Thoracic aorta (tissue), 2 donors: Measurements from ENCODE around the gene PPP1R9A. TPM values are rescaled to one million over a fixed set of nuclear protein-coding genes. Genes with fewer than 3 reads are reported as not detected.

ENCODE experiments used
- ATAC-seq: fragments of 150-250 bp; one replicate; pipeline ENCODE4 v1.8.0; 2017; ENCODE audit warnings: low read depth; ENCODE audit not compliant: insufficient number of reproducible peaks, low FRiP score
- DNase-seq: peaks from one replicate; pipeline ENCODE4 v3.0.0-alpha.2; 2020; ENCODE audit warnings: low spot score
- H3K27ac ChIP-seq, 2 donors: fragments of 200-600 bp; sonication (generic); 1 replicate in 1 of 2; 2 replicates in 1 of 2; pipeline ENCODE4 v1.5.1; 2016; ENCODE audit warnings: mild to moderate bottlenecking in 2 of 2, moderate library complexity in 2 of 2
- H3K27me3 ChIP-seq: fragments of 200-600 bp; sonication (generic); replicated peaks from 2 replicates; pipeline ENCODE4 v1.6.0; 2016; ENCODE audit warnings: mild to moderate bottlenecking; ENCODE audit not compliant: insufficient read depth
- H3K36me3 ChIP-seq: fragments of 200-600 bp; sonication (generic); one replicate; pipeline ENCODE4 v1.5.1; 2016
- H3K4me1 ChIP-seq, 2 donors: fragments of 200-600 bp; sonication (generic); 1 replicate in 1 of 2; 2 replicates in 1 of 2; pipeline versions ENCODE4 v1.5.1 to v1.6.0; 2016; ENCODE audit warnings: low read depth in 2 of 2, mild to moderate bottlenecking in 1 of 2; ENCODE audit not compliant: control insufficient read depth in 1 of 2
- H3K4me3 ChIP-seq: fragments of 200-600 bp; sonication (generic); 2 replicates; pipeline ENCODE4 v1.5.1; 2016; ENCODE audit warnings: mild to moderate bottlenecking
- H3K9me3 ChIP-seq: fragments of 200-600 bp; sonication (generic); 2 replicates; pipeline ENCODE4 v1.5.1; 2016
- total RNA-seq, 2 donors: library from RNA; depleted of rRNA; stranded (reverse); fragments of >200 nt; gene quantifications; one replicate each; pipeline versions ENCODE4 v1.1.0 to v1.2.3, GENCODE V29; 2016
- TF ChIP-seq, protein P1 (sequence below): fragments of 200-600 bp; sonication (generic); IDR thresholded peaks from one replicate; pipeline ENCODE4 v1.5.1; 2019; ENCODE audit warnings: antibody characterized with exemption

Gene PPP1R9A
- total RNA-seq, 2 donors from 2014 or later = 5.7 to 11.8 TPM

DNA sequence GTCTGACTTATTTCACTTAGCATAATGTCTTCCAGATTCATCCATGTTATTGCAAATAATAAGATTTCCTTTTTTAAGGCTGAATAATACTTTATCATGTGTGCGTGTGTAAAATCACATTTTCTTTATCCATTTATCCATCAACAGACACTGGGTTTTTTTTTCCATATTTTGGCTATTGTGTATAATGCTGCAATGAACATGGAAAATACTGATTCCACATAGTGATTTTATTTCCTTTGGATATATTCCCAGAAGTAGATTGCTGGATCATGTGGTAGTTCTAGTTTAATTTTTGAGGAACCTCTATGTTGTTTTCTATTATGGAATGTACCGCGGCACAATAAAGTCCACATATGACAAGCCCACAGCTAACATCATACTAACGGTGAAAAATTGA is 236.9 kb downstream of the PPP1R9A start:
- Histone ChIP-seq H3K36me3 (no peaks in the 10 kb centered on the region), H3K27me3 (no peaks in the 10 kb centered on the region), H3K27ac (no peak overlapping the region), H3K9me3 (no peaks in the 10 kb centered on the region), H3K4me3 (no peak overlapping the region), H3K4me1 (no peaks in the 10 kb centered on the region)
- DNase-seq (no peak), ATAC-seq (no peak)
- TF ChIP-seq, protein P1, sequence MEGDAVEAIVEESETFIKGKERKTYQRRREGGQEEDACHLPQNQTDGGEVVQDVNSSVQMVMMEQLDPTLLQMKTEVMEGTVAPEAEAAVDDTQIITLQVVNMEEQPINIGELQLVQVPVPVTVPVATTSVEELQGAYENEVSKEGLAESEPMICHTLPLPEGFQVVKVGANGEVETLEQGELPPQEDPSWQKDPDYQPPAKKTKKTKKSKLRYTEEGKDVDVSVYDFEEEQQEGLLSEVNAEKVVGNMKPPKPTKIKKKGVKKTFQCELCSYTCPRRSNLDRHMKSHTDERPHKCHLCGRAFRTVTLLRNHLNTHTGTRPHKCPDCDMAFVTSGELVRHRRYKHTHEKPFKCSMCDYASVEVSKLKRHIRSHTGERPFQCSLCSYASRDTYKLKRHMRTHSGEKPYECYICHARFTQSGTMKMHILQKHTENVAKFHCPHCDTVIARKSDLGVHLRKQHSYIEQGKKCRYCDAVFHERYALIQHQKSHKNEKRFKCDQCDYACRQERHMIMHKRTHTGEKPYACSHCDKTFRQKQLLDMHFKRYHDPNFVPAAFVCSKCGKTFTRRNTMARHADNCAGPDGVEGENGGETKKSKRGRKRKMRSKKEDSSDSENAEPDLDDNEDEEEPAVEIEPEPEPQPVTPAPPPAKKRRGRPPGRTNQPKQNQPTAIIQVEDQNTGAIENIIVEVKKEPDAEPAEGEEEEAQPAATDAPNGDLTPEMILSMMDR = no peak

DNA sequence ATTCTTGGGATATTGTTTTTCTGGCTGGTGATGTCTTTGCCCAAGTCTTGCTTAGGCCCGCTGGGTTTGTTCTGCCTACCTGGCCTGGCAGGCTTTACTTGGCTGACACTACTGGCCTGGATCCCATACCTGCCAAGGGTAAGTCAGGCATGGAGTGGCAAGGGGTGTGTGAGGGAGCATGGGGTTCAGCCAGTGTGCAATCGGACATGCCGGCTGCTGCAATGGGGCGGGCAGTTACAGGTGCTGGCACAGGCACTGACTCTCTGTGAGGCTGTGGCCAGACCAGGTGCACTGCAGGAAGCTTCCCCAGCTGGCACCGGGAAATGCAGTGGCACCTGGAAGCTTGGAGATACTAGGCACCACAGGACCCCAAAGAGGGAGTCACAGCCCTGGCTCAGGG is 248.6 kb downstream of the PPP1R9A start:
- Histone ChIP-seq H3K36me3 (no peaks in the 10 kb centered on the region), H3K27ac (no peak overlapping the region), H3K4me1 (no peaks in the 10 kb centered on the region), H3K9me3 (no peaks in the 10 kb centered on the region), H3K4me3 (no peak overlapping the region), H3K27me3 (no peaks in the 10 kb centered on the region)
- DNase-seq (no peak), ATAC-seq (no peak)
- TF ChIP-seq, protein P1 = no peak

DNA sequence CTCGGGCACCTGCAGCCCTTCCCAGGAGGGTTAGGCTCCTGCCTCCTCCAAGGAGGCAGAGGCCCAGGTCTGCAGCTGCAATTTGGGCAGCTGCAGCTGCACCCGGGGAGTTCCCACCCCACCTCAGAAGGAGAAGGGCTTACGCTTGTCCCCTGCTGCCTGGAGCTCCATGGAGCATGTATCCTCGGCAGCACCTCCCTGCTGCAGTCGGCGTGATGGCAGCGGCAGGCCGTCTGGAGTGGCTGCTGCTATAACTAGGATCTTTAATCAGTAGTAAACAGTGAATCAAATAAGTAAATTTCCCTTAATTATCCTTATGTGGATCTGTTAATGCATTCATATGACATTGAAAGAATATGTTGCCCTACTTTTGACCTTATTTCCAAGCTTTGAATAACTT is 250.0 kb downstream of the PPP1R9A start:
- DNase-seq (no peak), ATAC-seq (no peak)
- TF ChIP-seq, protein P1 = no peak
- H3K4me1 ChIP-seq = no peaks in the 10 kb centered on the region
- no peak overlapping the region for H3K27ac ChIP-seq
- H3K36me3 ChIP-seq = no peaks in the 10 kb centered on the region
- H3K27me3 ChIP-seq = no peaks in the 10 kb centered on the region
- no peak overlapping the region for H3K4me3 ChIP-seq
- H3K9me3 ChIP-seq = no peaks in the 10 kb centered on the region

DNA sequence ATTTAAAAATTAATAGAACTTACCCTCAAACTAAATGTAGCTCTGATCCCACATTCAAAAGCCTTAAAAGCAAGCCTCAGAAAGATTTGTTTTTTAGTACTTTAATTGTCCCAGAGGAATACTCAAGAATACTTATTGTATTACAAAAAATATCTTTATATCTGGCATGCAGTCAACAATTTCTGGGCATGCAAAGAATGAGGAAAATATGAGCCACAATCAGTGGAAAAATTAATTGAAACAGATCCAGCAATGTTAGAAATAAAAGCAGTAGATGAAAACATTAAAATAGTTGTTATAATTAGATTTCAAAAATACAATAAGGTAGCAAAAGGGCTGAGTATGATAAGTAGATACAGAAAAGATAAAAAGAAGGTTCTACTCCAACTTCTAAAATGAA is 262.3 kb downstream of the PPP1R9A start:
- no peaks in the 10 kb centered on the region for H3K9me3 ChIP-seq
- ATAC-seq = no peak
- no peak overlapping the region for H3K27ac ChIP-seq
- DNase-seq = no peak
- no peaks in the 10 kb centered on the region for H3K4me1 ChIP-seq
- no peaks in the 10 kb centered on the region for H3K36me3 ChIP-seq
- H3K4me3 ChIP-seq = no peak overlapping the region
- TF ChIP-seq, protein P1 = no peak
- H3K27me3 ChIP-seq = no peaks in the 10 kb centered on the region

DNA sequence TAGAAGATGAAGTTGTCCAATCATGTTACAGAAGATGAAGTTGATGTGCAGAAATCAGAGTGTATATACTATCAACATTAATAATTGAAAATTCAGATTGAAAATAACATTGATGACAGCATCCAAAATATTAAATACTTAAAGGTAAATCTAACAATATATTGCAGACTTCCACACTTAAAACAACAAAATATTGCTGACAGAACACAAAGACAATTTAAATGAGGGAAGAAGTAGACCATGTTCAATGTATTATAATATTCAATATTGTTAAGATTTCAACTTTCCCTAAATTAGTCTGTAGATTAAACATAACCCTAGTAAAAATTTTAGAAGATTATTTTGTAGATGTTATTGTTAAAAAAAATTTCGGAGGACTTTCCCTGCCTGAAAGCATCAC is 265.0 kb downstream of the PPP1R9A start:
- H3K4me3 ChIP-seq = no peak overlapping the region
- ATAC-seq = no peak
- no peaks in the 10 kb centered on the region for H3K4me1 ChIP-seq

More for the DNA sequence above, 265.0 kb downstream of the PPP1R9A start:
- no peak for DNase-seq
- Histone ChIP-seq H3K36me3 (no peaks in the 10 kb centered on the region), H3K27me3 (no peaks in the 10 kb centered on the region), H3K27ac (no peak overlapping the region), H3K9me3 (no peaks in the 10 kb centered on the region)
- TF ChIP-seq, protein P1 = no peak
